ENCODE results near the gene EP400.
A peak's percentile ranks its signal among the peaks of the same experiment; 100 is the strongest.

EP400 gene

DNA sequence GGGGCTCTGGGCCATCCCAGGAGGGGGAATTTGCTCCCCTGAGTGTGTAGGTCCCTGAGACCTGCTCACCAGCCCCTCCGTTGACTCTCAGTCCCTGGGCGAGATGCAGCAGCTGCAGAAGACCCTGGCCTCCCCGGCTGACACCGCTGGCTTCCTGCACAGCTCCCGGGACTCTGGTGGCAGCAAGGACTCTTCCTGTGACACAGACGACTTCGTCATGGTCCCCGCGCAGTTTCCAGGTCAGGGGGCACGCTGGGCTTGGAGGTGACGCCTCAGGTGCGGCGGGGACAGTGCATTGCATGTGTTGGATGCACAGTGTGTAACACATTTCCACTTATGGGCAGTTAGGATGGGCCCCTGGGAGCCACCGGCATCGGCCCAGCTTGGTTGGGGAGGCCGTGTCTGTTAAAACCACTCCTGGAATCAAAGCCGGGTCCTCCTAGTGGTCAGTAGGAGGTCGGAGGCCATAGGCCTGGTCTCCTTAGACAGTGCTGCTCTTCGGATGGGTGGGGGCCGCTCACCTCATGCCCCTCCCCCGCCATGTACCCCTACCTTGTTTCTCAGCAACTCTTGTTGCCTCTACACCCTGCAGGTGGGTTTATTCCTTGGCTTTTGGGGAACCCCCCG, 37.8 kb upstream of the EP400 start:
- no peak for DNase-seq (ENCODE audit: low read depth)

DNA sequence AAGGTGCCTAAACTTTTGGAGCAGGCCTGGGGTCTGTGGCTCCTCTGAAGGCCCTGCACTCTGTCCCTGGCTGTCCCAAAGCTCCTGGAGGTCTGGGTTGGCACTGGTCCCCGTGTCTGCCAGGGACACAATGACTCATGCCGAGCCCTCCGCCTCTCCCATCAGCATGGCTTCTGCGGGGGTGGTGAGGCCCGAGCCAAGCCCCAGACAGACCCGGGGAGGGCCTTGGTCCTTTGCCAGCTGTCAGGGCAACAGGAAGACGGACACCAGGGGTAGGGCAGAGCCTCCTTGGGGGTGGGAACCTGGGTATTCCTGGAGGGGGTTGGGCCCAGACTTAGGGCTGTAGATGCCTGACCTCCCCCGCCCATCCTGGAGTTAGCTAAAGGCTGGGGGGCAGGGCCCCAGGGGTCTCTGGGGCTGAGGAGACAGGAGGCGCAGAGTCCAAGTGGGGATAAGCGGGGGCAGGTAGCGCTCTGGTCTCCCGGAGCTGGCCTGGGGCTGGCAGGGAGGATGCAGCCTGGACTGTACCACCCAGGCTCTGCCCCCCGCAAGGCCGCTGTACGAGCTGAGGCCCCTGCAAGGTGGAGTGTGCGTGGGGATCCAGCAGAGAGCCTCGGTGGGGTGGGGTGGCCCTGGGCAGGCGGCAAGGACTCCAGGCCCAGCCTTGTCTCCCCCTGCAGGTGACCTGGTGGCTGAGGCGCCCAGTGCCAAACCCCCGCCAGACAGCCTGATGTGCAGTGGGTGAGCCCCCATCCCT, 37.0 kb upstream of the EP400 start:
- peak; percentile 87 for DNase-seq (ENCODE audit: low read depth)

DNA sequence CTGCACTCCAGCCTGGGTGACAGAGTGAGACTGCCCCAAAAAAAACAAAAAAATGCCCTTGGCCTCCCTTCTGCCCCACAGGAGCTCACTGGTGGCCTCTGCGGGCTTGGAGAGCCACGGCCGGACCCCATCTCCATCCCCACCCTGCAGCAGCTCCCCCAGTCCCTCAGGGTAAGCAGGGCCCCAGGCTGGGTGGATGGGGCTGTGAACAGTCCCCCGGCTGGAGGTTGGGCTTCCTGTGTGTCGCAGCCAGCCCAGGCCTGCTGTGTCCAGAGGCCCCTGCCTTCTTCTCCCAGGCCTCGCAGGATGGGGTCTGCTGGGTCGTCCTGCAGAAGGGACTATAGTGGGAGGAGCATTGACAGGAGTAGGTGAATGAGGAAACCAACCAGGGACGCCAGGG, 36.1 kb upstream of the EP400 start:
- no peak for DNase-seq (ENCODE audit: low read depth)

DNA sequence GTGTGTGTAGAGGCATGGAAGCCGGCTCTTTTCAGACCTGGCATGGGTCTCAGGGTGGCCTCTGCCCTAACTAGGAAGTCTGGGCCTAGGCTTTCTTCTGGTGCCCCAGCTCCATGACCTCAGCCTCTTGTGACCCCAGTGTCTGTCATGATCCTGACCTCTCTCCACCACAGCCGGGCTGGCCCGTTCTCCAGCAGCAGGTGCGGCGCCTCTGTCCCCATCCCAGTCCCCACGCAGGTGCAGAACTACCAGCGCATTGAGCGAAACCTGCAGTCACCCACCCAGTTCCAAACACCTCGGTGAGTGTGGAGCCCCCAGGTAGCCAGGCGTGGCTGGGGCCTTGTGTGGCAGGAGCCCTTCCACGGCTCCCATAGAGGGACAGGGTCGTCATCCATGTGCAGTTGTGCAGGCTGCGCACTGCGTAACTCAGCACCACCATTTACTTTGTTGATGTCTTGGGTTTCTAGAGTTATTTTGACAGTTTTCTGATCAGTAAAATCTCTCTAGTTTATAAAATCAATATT, 35.5 kb upstream of the EP400 start:
- no peak for DNase-seq (ENCODE audit: low read depth)

DNA sequence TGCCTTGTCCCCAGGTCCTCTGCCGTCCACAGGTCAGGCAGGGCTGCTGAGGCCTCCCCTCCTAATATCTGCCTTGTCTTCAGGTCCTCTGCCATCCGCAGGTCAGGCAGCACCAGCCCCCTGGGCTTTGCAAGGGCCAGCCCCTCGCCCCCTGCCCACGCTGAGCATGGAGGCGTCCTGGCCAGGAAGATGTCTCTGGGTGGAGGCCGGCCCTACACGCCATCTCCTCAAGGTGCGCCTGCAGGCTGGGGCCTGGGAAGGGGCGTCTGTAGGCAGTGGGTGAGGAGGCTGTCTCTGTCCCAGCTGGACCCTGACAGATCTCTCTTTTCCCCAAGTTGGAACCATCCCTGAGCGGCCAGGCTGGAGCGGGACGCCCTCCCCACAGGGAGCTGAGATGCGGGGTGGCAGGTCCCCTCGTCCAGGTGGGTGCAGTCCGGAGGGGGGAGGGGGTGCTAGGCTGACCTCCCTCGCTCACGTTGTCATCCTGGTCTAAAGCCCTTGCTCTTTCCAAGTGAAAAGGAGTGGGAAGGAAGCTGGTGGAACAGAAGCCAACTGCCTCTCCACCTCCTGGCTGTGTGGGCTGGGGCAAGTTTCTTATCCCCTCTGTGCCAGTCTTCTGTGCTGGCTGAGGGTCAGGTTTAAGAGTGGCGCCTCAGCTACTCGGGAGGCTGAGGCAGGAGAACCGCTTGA, 34.6 kb upstream of the EP400 start:
- DNase-seq (ENCODE audit: low read depth): no peak

DNA sequence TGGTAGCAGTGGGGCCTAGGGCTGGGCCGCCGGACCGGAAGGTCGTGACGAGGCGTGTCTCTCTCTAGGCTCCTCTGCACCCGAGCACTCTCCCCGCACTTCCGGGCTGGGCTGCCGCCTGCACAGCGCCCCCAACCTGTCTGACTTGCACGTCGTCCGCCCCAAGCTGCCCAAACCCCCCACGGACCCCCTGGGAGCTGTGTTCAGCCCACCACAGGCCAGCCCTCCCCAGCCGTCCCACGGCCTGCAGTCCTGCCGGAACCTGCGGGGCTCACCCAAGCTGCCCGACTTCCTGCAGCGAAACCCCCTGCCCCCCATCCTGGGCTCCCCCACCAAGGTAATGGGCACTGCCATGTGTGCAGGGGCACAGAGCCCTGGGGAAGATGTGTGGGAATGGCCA, 33.9 kb upstream of the EP400 start:
- DNase-seq (ENCODE audit: low read depth): no peak

DNA sequence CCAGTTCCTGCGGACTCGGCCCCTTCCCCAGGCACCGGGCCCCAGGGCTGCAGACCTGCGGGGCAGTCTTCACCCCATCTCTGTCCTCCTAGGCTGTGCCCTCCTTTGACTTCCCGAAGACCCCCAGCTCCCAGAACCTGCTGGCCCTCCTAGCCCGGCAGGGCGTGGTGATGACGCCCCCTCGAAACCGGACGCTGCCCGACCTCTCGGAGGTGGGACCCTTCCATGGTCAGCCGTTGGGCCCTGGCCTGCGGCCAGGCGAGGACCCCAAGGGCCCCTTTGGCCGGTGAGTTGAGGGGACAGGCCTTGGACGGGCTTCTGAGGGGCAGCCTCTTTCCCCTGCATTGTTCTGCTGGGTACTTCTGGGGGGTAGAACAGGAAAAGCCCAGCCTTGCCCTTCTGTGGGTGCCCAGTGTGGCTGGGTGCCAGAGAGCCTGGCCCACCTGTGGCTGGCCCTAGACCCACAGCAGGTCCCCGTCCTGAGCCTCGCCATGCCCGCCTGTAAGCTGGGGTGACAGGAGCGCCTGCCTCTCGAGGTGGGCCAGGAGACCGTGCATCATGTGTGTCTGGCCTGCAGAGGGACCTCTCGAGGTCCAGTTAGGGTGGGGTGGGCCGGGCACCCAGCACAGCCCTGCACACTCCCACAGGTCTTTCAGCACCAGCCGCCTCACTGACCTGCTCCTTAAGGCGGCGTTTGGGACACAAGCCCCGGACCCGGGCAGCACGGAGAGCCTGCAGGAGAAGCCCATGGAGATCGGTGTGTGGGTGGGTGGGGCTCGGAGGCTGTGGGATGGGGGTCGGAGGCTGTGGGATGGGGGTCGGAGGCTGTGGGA, 33.2 kb upstream of the EP400 start:
- no peak for DNase-seq (ENCODE audit: low read depth)

DNA sequence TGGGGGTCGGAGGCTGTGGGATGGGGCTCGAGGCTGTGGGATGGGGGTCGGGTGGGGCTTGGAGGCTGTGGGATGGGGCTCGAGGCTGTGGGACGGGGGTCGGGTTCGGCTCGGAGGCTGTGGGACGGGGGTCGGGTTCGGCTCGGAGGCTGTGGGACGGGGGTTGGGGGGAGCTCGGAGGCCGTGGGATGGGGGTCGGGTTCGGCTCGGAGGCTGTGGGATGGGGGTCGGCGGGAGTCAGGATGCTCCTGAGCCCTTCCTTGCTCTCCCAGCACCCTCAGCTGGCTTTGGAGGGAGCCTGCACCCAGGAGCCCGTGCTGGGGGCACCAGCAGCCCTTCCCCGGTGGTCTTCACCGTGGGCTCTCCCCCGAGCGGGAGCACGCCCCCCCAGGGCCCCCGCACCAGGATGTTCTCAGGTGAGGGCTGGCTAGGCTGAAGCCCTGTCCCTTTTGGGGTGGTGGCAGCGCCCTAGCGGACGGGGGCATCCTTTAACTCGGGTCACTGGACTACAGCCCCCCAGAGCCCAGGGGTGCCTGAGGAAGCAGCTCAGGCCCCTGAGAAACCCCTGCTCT, 32.5 kb upstream of the EP400 start:
- DNase-seq (ENCODE audit: low read depth): no peak

DNA sequence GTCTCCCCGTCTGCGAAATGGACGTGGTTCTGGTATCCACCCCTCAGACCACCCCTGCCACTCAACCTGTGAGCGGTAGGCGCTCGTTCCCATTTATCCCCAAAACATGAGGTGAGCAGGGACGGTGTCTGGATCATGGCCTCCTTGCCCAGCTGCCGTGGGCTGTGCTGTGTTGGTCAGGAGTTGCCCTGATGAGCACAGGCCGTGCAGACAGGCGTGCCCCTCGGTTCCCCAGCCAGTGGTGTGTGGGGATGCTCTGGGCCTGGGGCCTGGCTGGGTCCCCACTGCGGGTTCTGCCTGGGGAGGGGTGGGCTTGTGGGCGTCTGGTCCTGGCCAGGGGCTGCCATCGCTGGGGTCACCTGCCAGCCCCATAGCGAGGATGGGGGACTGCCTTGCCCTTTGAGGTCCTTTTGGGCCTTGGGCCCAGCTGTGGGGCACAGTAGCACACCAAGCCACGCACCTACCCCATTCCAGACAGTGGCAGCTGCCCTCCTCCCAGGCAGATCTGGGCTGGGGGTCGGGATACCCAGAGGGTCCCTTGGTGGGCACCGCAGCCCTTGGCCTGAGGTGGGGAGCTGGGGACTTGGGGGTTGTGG, 31.9 kb upstream of the EP400 start:
- no peak for DNase-seq (ENCODE audit: low read depth)

DNA sequence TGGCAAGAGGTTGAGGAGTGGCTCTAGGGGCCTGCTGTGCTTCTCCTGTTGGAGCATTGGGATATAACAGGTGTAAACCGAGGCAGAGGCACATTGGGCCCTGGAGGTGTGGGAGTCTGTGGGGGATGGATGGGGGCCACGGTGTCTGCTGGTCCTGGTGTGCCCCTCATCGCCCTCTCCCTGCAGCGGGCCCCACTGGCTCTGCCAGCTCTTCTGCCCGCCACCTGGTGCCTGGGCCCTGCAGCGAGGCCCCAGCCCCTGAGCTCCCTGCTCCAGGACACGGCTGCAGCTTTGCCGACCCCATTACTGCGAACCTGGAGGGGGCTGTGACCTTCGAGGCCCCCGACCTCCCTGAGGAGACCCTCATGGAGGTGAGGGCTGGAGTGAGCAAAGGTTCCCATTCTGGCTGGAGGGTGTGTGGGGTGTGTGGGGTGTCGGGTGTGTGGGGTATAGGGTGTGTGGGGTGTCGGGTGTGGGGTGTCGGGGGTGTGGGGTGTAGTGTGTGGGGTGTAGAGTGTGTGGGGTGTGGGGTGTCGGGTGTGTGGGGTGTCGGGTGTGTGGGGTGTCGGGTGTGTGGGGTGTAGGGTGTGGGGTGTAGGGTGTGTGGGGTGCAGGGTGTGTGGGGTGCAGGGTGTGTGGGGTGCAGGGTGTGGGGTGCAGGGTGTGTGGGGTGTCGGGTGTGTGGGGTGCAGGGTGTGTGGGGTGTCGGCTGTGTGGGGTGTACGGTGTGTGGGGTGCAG, 31.3 kb upstream of the EP400 start:
- no peak for DNase-seq (ENCODE audit: low read depth)

DNA sequence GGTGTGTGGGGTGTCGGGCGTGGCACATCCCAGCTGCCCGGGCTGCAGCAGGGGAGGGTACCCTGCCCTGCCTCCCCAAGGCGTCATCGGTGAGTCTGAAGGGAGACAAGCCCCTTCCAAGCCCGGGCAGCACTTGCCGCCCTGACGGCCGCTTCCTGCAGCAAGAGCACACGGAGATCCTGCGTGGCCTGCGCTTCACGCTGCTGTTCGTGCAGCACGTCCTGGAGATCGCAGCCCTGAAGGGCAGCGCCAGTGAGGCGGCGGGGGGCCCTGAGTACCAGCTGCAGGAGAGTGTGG, 30.7 kb upstream of the EP400 start:
- DNase-seq (ENCODE audit: low read depth): no peak

DNA sequence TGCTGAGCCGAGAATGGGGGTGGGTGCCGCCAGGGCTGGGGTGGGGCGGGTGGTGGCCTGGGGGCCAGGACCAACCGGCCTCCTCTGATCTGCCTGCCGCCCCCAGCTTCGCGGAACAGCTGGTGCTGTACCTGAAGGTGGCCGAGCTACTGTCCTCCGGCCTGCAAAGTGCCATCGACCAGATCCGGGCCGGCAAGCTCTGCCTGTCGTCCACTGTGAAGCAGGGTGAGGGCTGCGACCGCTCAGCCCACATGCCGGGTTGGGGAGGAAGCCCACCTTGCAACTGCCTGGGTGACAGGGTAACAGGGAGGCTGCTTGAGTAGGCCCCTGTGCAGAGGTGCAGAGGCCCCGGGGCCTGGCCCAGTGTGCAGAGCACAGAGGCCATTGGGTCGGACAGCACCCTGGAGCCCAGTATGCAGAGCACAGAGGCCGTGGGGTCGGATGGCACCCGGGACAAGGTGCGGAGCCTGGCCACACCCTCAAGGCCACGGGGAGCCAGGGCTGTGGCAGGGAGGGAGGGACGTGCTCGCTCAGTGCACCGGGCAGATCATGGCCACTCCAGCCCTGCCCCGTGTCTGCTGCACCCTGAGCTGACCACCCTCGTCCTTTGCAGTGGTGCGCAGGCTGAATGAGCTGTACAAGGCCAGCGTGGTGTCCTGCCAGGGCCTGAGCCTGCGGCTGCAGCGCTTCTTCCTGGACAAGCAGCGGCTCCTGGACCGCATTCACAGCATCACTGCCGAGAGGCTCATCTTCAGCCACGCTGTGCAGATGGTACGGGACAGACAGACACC, 30.2 kb upstream of the EP400 start:
- no peak for DNase-seq (ENCODE audit: low read depth)

DNA sequence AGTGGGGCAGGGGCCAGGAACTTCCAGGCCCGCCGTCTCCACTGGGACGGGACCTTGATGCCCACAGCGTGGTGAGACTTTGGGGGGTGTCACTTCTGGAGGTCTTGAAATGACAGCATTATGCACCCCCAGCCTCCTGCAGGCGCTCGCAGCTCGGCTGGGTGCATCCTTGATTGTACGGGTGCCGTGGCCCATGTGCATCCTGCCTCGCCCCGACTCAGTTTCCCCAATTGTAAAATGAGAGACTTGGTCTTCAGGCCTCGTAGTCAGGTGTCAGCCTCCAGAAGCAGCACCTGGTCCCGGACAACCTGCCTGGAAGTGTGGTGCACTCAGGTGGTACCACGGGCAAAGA, 29.6 kb upstream of the EP400 start:
- DNase-seq (ENCODE audit: low read depth): no peak

DNA sequence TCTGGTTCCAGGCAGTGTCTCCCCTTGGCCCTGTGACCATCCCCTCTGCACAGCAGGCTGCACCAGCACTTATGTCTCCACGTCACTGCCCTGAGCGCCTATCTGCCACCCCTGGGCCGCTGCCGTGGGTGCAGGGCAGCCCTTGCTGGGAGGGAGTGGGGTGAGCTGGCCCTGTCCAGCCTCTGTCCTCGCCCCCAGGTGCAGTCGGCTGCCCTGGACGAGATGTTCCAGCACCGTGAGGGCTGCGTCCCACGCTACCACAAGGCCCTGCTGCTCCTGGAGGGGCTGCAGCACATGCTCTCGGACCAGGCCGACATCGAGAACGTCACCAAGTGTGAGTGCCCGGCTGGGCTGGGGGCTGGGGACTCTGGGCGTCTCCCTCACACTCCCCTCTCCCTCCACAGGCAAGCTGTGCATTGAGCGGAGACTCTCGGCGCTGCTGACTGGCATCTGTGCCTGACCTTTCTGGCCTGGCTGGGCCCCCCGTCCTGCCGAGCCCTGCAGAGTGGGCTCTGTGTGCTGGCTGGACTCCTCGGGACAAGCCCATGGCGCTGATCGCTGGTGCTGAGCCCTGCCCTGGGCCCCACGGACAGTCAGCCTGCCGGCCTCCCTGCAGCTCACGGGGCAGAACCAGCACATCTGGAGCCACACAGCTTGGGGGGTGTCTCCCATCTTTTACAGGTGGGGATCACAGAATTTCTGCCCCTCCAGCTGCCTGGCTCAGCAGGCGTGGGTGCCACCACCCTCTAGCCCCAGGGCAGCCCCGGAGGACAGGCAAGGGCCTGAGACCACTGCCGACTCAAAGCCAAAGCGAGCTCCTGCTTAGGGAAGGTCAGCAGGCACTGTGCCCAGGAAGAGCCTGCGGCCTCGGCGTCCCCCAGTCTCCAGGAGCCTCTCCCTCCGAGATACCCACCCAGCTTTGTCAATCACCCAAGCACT, 28.6 kb upstream of the EP400 start:
- DNase-seq (ENCODE audit: low read depth): no peak

DNA sequence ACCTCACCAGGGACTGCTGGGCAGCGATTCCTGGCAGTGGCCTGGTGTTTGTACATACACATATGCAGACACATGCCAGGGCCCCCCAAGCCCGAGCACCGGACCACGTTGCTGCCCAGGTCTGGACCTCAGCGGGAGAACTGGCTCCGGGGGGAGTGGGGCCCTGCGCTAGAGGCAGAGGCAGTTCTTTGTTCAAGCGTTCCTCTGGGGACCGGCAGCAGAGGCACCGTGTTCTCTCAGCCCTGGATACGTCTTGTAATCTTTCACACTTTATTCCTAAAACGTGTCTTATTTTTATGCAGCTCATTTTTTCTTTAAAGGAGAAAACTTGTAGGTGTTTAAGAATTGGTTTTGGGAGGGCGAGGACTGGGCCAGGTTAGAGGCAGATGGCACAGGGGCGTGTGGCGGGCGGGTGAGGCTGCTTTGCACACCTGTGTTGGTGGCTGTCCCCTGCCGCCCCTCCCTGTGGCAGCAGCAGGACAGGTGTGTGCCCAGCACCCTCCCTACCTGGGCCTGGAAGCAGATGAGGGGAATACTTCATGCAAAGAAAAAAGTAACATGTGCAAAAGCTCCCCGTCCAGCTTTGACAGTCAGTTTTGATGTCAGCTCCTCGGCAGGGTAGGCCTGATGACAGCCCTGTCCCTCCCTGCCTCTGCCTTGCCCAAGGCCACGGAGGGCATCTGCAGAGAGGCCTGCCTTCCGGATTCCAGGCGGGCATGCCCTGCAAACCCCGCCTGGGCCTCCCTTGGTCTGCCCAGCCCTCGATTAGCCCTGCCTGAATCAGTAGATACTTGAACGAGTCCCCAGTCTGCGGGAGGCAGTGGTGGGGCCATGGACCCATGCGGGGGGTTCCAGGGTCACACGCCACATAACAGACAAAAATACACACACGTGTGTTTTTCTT, 27.6 kb upstream of the EP400 start:
- DNase-seq (ENCODE audit: low read depth): no peak

DNA sequence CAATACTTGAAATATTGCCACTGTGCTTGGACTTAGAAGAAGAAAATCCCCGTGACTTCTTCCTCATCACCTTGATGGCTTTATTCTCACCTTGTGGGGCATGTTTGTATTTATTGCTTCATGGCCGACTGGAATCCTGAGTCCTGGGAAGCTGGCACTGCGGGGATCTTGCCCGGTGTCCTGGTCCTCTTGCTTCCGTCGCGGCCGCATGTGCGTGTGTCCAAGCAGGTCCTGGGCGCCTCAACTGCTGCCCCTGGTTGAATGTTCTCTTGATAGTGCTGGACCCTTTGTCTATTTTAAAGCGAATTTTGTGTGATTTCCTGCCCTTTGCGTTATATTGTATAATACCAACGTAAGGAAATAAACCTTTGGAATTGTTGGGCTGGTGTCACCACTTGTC, 27.0 kb upstream of the EP400 start:
- no peak for DNase-seq (ENCODE audit: low read depth)

DNA sequence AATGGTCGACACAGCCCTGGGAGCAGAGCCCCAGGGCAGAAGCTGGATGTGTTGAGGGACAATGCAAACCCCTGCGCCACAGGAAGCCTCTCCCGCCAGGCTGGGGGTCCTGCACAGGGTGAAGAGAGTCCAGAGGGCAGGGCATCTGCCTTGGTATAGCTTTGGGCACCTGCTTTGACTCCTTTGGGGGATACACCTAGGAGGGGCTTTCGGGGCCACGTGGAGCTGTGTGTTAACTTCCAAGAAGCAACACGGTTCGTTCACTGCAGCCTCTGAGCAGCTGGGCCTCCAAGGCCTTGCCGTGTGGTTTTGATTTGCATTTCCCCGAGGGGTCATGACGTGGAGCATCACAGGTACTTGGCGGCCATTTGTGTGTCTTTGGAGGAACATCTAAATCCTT, 26.5 kb upstream of the EP400 start:
- DNase-seq (ENCODE audit: low read depth): no peak
